ENCODE measurements around the gene VWA2. TPM values are rescaled to one million over a fixed set of nuclear protein-coding genes. Genes with fewer than 3 reads are reported as not detected.
A peak's percentile ranks its signal among the peaks of the same experiment; 100 is the strongest.

The VWA2 gene, protein sequence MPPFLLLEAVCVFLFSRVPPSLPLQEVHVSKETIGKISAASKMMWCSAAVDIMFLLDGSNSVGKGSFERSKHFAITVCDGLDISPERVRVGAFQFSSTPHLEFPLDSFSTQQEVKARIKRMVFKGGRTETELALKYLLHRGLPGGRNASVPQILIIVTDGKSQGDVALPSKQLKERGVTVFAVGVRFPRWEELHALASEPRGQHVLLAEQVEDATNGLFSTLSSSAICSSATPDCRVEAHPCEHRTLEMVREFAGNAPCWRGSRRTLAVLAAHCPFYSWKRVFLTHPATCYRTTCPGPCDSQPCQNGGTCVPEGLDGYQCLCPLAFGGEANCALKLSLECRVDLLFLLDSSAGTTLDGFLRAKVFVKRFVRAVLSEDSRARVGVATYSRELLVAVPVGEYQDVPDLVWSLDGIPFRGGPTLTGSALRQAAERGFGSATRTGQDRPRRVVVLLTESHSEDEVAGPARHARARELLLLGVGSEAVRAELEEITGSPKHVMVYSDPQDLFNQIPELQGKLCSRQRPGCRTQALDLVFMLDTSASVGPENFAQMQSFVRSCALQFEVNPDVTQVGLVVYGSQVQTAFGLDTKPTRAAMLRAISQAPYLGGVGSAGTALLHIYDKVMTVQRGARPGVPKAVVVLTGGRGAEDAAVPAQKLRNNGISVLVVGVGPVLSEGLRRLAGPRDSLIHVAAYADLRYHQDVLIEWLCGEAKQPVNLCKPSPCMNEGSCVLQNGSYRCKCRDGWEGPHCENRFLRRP
- 0.26 and 0.45 TPM in 2 replicates for total RNA-seq
- polyA plus RNA-seq (2012): 0.16 TPM

DNA sequence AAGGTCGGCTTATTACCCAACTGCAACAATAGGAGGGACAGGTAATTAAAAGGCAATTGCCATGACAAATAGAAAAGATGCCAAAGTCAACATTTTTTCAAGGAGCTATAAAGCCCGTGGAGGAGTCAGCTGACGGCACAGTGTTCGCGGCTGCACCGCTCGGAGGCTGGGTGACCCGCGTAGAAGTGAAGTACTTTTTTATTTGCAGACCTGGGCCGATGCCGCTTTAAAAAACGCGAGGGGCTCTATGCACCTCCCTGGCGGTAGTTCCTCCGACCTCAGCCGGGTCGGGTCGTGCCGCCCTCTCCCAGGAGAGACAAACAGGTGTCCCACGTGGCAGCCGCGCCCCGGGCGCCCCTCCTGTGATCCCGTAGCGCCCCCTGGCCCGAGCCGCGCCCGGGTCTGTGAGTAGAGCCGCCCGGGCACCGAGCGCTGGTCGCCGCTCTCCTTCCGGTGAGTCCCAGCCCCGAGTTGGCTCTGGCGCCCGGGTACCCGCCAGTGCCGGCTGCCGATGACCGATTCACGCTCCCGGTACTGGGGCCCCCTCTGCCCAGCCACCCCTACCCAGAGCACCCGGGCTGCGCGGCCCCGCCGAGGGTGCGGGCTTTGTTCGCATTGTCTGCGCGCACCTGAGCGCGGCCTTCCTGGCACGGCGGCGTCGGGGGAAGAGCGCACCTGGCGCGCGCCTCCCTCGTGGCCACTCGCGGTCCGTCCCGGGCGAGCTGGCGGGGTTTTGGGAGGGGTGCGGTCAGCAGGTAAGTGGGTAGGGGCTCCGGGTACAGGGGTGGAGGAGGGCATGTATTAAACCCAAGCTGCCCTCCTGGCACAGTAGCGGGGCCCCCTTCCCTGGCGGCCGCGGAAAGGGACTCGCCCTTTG, at the start of gene VWA2:
TSS of gene VWA2 (plus strand) at position 138 of the 877 bp plus-strand sequence. CDS start 9,460 bp downstream, outside the sequence.
- no peak for DNase-seq (ENCODE audit: low read depth)

DNA sequence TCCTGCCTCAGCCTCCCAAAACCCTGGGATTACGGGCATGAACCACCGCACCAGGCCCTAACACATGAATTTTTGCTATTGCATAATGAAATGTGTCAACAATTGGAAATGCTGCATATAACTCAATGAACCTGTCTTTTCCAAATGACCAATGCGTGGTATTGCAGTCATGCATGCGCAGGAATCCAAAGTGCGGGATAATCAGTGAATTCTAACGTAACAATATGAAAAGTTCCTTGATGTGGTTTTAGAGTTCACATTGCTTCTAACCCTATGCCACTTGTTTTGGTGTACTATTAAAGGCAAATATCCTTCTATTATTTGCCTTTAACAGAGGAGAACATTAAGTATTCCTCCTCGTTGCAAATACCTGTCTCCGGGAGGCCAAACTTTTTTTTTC, 49.4 kb upstream of the VWA2 start:
- no peak for DNase-seq (ENCODE audit: low read depth)

DNA sequence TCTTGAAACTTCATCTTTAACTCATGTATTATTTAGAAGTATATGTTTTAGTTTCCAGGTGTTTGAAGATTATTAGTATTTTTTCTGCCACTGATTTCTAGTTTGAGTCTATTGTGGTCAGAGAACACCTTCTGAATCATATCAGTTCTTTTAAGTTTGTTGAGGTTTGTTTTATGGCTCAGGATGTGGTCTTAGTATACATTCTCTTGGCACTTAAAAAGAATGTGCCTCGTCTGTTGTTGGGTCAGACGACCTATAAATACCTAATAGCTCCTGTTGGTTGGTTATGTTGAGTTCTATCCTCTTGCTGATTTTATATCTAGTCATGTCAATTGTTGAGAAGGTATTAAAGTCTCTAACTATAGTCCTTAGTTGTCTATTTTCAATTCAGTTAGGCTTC, 44.0 kb upstream of the VWA2 start:
- DNase-seq (ENCODE audit: low read depth): no peak

DNA sequence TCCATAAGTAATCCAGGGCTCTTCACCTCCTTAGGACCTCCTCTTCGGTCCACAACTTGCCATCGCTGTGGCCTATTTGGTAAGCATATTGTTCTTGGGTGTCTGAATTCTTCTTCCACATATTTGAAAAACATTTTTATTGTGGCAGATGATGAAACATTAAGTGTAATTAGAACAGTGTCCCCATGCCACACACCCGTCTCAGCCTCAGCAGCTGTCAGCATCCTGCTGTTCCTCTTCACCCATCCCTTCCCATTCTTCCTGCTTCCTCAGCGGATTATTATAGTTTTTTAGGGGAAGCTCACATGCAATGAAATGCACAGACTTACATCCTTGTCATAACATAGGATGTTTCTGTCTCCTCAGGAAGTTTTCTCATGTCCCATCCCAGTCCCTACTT, 39.8 kb upstream of the VWA2 start:
- peak; percentile 12 for DNase-seq (ENCODE audit: low read depth)

DNA sequence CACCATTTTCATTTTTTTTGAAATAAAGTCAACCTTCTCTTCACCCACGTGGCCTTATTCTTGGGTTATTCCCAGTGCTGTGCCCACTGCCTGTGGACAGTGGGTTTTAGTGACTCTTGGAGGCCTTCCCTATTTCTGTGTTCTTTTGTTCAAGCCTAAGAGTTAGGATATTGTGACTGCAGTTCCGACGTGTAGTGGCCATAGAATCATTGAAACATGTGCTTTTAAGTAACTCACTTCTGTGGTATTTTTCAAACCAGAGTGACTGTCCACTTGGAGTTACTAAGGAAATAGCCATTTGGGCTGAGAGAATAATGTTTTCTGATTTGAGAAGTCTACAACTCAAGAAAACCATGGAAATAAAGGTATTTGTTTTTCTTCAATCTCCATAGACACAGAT, 36.2 kb upstream of the VWA2 start:
- DNase-seq (ENCODE audit: low read depth): no peak

DNA sequence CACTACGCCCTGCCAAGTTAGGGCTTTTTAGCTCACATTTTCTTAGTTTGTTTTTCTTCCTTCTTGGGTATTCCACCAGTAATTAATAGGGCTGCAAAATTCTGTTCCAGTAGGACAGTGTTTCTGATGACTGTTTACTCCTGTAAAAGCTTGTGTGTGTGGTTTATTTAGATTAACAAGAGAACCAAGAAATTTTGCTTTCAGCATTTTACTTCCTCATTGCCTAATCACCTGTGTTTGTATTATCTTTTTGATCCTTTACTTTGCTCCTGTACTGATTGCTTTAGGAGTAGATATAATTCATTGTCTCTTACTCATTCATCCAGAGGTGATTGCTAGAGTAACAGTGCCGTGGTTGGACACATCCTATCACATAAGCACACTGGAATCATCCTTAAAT, 32.2 kb upstream of the VWA2 start:
- DNase-seq (ENCODE audit: low read depth): no peak

DNA sequence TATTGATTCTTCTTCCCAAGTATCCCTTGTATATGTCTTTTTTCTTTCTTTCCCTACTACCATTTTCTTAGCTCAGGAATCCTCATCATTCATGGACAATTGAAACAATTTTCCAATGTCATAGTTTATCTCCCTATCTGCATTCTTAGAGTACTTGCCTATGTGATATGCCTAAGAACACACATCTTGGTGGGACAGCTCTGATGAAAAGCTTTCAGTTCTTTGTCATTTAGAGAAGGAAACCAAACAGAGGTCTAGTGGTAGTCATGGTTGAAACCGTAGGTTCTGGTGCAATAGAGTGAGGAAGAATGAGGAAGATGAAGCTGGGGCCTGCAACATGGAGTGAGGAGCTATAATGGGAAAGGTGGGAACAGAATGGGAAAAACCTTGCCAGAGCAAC, 31.7 kb upstream of the VWA2 start:
- DNase-seq (ENCODE audit: low read depth): no peak

DNA sequence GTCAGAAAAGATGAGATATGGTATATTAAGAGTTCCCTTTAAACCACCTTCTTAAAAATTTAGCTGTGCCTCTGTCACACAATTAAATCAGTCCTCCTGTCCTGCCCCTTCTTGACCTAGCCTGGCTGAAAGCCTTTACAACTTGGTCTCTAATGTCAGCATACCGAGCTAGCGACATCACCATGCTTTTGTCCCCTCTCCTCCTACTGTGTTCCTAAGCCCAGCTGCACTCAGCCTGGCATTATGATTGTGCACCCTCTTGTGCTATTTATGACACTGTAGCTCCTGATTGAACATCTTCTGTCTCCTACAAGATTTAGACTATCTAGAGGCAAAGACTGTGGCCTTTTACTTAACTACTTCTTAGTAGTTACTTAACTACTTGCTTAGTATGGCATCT, 30.7 kb upstream of the VWA2 start:
- DNase-seq (ENCODE audit: low read depth): peak; percentile 70

DNA sequence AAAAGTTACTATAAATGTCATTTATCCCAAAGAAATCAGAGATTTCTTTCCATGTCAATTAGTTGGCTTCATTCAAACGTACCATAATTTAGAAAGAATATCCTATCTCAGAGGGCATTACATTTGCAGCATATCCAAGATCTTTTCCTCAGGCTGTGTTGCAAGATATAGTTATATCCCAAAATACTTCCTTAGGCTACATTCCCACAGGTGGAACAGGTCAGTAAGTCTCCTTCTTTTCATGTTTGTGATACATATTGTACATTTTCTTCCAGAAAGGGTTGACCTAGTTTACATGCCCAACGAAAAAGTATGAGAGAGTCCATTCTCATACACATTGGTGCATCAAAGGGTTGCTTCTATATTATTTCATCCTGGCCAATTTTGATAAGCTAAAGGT, 26.9 kb upstream of the VWA2 start:
- DNase-seq (ENCODE audit: low read depth): no peak

DNA sequence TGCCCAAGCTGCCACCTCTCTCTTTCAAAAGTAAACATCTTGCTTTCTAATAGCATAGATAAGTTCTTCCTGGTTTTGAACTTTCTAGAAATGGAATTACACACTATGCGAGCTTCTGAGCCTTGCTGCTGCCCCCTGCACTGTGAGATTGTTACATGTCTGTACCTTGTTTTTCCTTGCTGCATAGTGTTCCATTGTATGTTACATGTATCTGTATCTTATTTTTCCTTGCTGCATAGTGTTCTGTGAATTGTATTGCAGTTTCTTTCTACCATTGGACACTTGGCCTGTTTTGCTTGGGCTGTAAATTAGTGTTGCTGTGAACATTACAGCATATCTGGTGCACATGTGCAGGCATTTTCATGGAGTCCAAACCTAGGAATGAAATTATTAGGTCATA, 24.0 kb upstream of the VWA2 start:
- no peak for DNase-seq (ENCODE audit: low read depth)

DNA sequence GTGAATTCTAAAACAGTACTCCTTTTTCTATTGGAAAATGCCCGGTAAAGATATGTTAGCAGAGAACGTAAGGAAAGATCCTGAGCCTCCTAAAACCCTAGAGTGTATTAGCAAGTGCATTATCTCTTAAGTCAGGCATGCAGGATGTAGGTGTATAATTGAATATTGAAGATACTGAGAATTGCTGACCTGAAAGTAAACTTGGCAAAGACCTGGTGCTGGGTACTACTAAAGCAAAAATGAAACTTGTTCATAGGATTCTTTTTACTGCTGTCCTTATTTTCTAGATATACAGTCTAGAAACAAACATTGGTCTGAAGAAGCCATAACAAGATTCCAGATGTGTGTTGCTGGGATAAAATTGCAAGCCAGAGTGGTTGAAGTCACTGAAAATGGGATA, 18.8 kb upstream of the VWA2 start:
- no peak for DNase-seq (ENCODE audit: low read depth)

DNA sequence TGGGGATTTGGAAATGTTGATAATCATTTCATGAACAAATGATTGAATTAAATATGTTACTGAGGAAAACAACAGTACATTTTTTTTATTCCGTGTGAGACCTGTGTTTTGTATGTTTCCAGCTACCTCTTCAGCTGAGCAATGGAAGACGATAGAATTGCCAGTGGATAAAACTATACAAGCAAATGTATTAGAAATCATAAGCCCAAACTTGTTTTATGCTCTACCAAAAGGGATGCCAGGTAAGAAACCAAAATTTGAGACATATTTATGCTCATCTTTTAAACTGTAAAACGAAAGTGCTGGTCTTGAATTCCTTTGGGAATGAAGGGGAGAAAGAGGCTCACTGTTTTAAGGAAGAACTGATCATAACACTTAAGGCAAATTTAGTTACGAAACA, 17.8 kb upstream of the VWA2 start:
- no peak for DNase-seq (ENCODE audit: low read depth)

DNA sequence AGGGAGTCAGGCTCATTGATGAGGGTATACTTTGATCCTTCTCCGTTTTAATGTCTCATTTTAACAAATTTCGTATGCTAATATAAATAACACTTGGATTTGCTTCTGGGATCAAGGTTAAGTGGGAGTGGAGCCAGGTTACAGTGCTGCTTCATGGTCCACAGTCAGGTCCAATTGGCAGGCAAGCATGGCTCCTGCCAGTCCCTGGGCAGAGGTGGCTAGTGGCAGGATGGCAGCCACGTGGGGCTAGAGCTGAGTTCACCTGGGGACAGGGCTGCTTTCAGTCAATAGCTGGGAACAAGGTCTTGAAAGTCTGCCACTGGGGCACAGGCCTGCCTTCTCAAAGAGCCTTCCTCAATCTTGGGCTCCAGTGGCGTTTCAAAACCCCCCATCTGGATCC, 16.0 kb upstream of the VWA2 start:
- no peak for DNase-seq (ENCODE audit: low read depth)

DNA sequence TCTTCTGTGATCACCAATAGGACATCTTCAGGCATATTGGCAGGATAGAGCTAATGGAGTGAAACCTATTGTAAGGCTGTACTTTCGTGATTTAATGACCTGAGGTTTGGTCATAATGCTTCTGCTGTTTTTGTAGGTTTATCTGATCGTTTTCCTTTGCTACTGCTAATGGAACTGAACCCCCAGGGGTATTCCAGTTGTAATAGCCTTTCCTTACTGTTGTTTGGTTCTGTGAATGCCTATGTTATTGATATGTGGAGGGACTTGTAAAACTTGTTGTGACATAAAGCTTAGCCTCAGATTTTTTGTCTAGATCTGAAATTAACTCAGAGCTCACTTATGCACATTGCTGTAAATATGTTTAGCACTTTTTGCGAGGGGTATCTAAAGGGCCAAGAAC, 10.9 kb upstream of the VWA2 start:
- DNase-seq (ENCODE audit: low read depth): no peak

DNA sequence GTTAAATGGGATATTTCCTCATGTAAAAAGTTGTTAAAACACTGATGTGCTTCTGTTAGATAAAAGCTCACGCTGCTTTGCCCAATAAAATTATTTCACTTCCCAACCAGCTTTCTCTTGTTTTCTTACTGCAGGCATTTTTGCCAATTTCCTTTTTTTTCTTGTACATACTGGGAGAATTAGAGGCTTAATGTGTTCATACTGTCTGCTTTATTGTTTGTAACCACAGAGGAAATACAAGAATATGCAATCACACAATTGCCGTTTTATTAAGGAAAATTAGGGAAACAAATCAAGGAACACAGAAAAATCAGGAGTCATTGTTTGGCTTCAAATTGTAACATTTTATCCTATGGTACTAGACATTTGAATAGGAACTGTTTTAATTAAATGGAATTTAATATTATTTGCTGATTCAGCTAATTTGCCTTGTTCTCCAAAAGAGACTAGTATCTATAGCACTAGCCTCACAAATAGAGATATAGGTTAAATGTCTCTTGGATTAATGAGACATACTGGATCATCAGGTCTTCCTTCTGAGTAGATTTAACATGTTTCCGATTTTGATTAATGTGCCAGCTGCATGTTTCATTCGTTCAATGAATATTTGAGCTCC, 6.4 kb upstream of the VWA2 start:
- no peak for DNase-seq (ENCODE audit: low read depth)

DNA sequence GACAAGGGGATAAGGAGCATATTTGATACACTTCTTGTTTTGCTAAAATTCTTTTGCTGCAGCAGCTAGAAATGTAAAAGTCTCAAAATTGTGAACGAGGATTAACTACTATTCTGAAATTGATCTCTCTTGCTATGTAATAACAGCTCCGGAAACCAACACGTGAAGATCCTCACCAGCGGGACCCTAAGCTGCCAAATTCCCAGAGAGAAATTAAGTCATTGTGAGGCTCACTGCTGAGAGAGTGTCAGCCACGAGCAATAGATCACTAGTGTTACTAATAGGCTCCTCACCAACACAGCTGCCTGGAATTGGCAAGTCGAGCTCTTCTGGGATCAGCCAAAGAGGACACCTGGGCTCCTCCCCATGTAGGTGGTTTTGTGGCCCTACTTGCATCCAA, 5.6 kb upstream of the VWA2 start:
- DNase-seq (ENCODE audit: low read depth): no peak

DNA sequence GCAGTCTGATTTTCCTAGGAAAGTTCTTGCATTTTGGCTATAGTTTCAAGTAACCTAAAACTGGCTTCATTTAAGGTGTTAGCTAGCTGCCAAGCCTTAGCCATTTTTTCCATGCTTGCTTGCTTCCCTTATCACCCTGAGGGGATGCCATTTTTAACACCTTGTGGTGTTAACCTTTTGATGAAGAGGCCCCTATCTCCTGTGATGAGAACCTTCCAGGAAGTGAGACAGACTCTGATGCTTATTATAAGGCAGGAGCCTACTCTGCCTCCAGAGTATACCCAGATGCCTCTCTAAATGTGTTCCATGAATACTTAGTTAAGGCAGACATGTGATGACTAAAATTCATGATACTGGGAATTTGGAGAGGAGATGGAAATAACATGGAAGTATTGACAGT, 4.9 kb upstream of the VWA2 start:
- no peak for DNase-seq (ENCODE audit: low read depth)

DNA sequence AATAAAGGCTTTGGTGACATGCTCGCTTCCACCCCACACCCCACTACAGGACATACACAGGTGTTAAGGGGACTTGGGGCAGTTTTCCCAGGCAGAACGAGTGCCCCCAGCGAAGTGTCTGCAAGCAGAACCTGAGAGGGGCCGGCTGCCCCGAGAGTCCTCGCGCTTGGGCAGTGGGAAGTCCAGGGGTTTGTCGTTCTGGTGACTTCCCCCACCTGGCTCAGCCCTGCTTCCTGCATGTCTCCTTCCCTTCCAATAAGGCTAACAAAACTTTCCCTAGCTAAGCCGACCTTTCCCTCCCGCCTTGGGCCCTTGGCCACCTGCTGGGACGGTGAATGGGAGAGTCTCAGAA, 916 bp downstream of the VWA2 start:
- no peak for DNase-seq (ENCODE audit: low read depth)

DNA sequence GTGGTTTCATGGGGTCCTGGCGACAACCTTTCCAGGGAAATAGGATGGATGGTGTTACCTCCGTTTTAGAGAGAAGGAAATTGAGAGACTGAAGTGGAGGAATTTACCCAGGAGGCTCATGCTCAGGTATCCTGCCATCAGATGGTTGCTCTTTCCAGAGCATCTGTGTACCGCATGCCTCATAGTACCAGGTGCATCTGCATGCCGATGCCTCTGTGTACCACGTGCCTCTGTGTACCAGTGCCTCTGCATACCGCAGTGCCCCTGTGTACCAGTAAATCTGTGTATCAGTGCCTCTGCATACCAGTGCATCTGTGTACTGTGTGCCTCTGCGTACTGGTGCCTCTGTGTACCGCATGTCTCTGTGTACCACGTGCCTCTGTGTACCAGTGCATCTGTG, 3.2 kb downstream of the VWA2 start:
- no peak for DNase-seq (ENCODE audit: low read depth)

DNA sequence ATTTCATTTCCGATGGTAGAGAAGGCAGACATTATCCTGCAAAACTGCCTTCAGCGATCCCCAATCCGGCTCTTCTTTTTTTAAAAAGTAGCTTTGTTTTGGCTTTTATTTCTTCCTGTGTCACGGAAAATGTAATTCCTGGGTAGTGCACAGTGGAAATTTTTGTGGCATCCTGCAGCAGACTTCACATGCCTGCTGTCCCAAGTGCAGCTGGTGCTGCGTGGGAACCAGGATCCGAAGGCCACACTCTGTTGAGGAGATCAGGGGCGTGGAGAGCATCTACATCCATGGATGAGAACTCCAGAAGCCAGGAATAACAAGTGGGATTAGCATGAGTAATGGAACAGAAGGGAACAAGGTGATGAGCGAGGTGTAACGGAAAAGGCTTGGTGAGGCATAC, 4.6 kb downstream of the VWA2 start:
- DNase-seq (ENCODE audit: low read depth): peak; percentile 67

DNA sequence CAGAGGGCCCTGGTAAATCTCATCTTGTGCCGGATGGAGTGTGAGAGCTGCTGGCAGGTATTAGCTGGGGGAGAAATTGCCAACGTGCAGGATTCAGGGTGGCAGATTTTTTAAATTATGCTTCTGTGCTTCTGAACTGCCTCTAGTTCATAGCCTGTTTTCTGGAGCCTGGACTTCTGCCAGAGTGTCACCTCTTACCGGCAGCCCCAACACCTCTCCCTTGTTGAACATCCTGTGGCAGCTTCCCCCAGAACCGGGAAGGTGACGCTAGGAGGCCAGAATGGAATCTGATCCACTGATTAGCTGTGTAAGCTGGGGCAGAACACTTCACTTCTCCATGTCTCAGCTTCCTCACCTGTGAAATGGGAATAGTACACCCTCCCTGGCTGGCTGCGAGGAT, 5.1 kb downstream of the VWA2 start:
- DNase-seq (ENCODE audit: low read depth): no peak
